Astrocyte of the spinal cord (primary cell): ENCODE data around the gene FGD4.
"Not testable (repeated sequence)": the region's sequence is repeated elsewhere in the genome, so short reads cannot be mapped to it uniquely, and the experiment has no call there.

Experiments used
- DNase-seq: peaks from one replicate; pipeline ENCODE4 v3.0.0; 2011; ENCODE audit warnings: low read depth, low spot score
- H3K4me3 ChIP-seq: 2 replicates; pipeline ENCODE4 v1.5.1; 2011; ENCODE audit warnings: low read depth, mild to moderate bottlenecking, low read length, moderate library complexity
- in situ Hi-C: cut with HindIII; loops from 2 replicates; pipeline ENCODE4 v1.10.0; 2017; ENCODE audit warnings: low sequenced_read_pairs
- TF ChIP-seq, protein P1 (sequence below): IDR thresholded peaks from 2 replicates; pipeline ENCODE4 v1.5.1; 2012; ENCODE audit warnings: low read depth, mild to moderate bottlenecking, low read length, inconsistent platforms

The FGD4 gene

DNA sequence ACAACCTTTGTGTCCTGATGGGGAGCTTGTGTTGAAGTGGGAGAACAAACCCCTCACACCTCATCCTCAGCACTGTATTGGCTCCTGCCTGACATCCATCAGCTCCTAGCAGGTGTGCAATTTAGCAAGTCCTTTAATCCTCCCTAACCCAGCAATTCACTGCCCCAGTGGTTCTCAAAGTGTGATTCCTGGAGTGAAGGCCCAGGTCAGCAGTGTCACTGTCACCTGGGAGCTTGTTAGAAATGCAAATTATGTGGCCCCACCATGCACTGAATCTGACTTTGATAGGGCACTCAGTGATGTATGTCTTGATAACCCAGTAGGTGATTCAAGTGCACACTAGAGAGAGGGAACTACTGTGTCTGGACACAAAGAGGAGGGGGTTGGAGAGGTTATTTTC lies 133.6 kb downstream of the FGD4 start:
- in situ Hi-C loops: no loop called here
- no peak for DNase-seq
- no peak overlapping the region for H3K4me3 ChIP-seq
- TF ChIP-seq, protein P1, sequence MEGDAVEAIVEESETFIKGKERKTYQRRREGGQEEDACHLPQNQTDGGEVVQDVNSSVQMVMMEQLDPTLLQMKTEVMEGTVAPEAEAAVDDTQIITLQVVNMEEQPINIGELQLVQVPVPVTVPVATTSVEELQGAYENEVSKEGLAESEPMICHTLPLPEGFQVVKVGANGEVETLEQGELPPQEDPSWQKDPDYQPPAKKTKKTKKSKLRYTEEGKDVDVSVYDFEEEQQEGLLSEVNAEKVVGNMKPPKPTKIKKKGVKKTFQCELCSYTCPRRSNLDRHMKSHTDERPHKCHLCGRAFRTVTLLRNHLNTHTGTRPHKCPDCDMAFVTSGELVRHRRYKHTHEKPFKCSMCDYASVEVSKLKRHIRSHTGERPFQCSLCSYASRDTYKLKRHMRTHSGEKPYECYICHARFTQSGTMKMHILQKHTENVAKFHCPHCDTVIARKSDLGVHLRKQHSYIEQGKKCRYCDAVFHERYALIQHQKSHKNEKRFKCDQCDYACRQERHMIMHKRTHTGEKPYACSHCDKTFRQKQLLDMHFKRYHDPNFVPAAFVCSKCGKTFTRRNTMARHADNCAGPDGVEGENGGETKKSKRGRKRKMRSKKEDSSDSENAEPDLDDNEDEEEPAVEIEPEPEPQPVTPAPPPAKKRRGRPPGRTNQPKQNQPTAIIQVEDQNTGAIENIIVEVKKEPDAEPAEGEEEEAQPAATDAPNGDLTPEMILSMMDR: no peak

DNA sequence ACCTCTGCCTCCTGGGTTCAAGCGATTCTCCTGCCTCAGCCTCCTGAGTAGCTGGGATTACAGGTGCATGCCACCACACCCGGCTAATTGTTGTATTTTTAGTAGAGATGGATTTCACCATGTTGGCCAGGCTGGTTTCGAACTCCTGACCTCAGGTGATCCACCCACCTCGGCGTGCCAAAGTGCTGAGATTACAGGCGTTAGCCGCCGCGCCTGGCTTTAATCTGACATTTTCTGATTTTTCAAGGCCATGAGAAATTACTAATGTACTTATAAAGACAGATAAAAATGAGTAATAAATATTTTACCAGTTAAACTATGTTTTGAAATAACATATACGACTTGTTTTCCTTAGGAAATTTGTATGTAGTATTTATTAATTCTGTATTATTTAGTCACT lies 134.1 kb downstream of the FGD4 start:
- DNase-seq, in situ Hi-C loops: not testable (repeated sequence)
- peak overlapping the region; percentile 50 for H3K4me3 ChIP-seq

DNA sequence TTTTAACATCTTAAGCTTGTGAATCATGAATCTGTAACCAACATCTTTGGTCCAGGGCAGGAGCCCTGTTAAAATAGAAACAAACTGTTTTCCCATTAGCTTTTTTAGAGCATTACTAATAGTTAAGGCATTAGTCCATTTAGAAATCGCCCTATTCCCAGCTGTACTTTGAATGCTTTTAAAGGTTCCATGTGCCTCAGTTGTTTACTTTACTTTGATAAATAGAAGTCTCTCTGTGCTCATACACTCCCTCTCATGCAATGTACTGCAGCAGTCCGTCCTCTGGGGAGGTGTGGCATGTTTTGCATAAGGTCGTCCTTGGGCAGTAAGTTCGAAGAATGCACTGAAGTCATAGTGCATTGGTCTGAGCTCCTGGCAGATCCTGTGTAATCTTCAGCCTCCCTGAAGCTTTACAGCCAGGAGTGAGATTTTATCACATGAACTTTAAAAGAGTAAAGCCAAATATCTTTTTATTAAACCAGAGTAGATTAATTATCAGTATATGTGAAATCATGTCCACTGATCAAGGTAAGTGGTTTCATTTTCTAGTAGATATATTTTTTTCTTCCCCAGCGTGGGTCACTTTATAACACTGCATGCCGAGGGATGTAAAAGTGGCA lies 134.7 kb downstream of the FGD4 start:
- in situ Hi-C loops: no loop called here
- TF ChIP-seq, protein P1: no peak
- peak overlapping the region; percentile 50 for H3K4me3 ChIP-seq
- peak; percentile 95 for DNase-seq

DNA sequence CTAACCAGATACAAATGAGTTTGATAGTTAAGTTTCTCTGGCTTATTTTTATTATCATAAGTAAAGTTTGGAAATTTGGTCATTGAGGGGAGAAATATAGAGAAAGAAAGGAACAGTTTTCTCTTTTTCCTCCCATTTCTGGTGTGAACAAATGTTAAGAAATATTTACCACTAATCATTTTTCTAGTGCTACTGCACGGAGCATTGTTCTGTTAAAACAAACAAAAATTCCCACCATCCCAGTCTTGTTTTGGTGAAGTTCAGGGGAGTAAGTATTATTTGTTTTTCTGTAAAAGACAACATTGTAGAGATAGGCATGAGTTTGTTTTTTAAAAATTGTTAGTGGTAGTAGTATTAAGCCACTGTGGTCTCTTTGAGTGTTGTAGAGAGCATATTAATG lies 135.3 kb downstream of the FGD4 start:
- DNase-seq: no peak
- in situ Hi-C loops: no loop called here
- H3K4me3 ChIP-seq: peak overlapping the region; percentile 50
- TF ChIP-seq, protein P1: no peak

DNA sequence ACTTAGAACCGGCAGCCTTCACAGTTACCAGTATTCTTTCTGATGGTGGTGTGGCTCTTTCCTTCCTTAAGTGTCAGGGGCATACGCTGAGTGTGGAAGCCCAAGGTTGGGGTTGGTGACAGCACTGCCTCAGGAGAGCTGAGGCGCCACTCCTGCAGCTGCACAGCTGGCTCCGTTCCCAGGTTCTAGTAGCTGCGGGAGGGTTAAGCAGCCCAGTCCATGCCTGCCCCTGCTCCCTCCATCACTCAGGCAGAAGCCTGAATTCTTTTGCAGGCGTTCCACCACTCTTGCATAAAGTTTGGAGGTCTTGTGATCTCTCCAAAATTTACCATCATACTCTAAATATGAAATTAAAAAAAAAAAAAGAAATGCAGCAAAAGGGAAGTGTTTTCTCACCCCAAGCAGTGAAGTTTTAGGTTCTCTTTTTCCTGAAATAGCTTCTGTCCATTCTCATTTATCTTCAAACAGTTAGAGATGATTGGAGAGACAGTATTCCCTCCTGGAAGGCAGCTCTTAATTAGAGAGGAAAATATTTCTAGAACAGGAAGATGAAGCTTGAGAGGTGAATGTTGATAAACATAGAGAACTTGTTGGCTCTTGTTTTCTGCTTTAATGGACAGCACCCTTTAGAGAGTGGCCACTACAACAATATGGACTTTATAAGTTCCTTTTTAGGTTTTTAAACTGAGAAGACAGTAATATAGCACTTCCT lies 136.1 kb downstream of the FGD4 start:
- TF ChIP-seq, protein P1: no peak
- peak overlapping the region; percentile 50 for H3K4me3 ChIP-seq
- in situ Hi-C loops: no loop called here
- peak; percentile 75 for DNase-seq

DNA sequence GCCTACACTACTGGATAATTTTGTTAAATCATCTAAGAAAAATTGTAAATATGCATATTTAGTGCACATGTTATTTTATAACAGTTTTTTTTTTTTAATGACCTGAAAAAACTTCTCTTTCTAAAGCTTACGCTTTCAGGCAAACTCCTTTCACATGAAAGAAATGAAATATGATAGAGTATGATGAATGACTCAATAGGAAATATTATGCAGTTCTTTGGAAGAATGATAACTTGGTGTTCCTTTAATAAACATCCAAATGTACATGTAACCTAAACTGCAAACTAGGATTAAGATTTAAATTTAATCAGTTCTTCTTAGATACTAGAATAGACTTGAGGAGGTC lies 136.6 kb downstream of the FGD4 start:
- no peak for DNase-seq
- H3K4me3 ChIP-seq: peak overlapping the region; percentile 50
- in situ Hi-C loops: no loop called here
- TF ChIP-seq, protein P1: no peak

DNA sequence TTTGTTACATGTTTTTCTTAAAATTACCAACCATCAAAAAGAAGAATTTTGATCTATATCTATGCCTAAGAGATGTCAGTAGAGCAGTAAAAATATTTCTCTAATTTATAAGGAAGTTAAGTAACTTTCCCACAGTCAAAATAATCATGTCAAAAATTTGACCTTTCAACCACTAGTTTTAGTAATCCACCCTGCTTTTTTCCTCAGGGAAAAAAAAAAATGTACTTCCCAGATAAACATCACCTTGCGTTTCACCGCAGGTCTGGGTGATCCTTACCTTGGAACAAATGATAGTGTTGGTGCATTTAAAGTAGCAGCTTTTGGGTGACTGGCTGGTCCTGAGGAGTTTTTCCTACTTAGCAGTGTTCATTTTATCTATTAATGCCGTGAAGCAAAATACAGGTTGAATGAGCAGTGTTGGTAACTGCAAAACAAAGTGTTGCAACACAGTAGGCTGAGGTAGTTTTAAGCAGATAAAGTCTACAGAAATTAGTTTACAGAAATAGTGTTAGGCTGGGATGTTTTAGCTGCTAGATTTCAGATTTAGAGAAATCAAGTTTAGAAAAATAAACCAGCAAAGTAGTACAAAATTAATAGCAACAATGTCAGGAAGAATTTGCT lies 142.5 kb downstream of the FGD4 start:
- DNase-seq: no peak
- in situ Hi-C loops: no loop called here
- H3K4me3 ChIP-seq: no peak overlapping the region
- TF ChIP-seq, protein P1: no peak
